Measurements from ENCODE around the gene PTPRN2. TPM values are rescaled to one million over a fixed set of nuclear protein-coding genes. Genes with fewer than 3 reads are reported as not detected.

PTPRN2 gene
- total and polyA plus RNA-seq, 2 of the 8 experiments (the other 6 are each of a cell fraction or from before 2014, with no cell fraction given), result 2.6 to 4.5 TPM

GRCh38 chr7:158192184-158192835 lies 395.3 kb downstream of the PTPRN2 start:
- no peaks in the 10 kb centered on the region for H3K79me2 ChIP-seq (ENCODE audit: control insufficient read depth in 1 of 2, insufficient read depth in 2 of 2, low read length in 2 of 2)
- H4K8ac ChIP-seq (ENCODE audit: extremely low read depth, insufficient read depth, low read length), result no peak overlapping the region
- H3K4me3 ChIP-seq (ENCODE audit: extremely low read depth in 1 of 4, insufficient read depth in 2 of 4, low read depth in 3 of 4, low read length in 4 of 4), result no peak overlapping the region
- no peak overlapping the region for H2BK12ac ChIP-seq (ENCODE audit: low read depth, low read length)
- H3K4me2 ChIP-seq (ENCODE audit: insufficient read depth in 1 of 2, low read depth in 2 of 2, low read length in 2 of 2), result no peak overlapping the region
- CTCF ChIA-PET (ENCODE audit: partially characterized antibody), result interaction anchor here (1.2 kb wide), 1 partner anchor 87 kb away, joined by 3 read pairs; no protein-coding TSS in a partner anchor
- no peak for FAIRE-seq
- H3K27ac ChIP-seq (ENCODE audit: low read depth, low read length), result no peak overlapping the region
- no peaks in the 10 kb centered on the region for H4K20me1 ChIP-seq (replicated peaks in 1 of 2; ENCODE audit: control insufficient read depth in 1 of 2, insufficient read depth in 2 of 2, low read length in 2 of 2)
- no peaks in the 10 kb centered on the region for H3K79me1 ChIP-seq (ENCODE audit: low read depth, low read length)
- H3K4ac ChIP-seq (replicated peaks; ENCODE audit: insufficient read length, low read depth, low read length), result no peak overlapping the region
- H2BK120ac ChIP-seq (replicated peaks; ENCODE audit: low read depth, low read length), result no peak overlapping the region
- H3K4me1 ChIP-seq (replicated peaks in 1 of 4; ENCODE audit: control insufficient read depth in 3 of 4, insufficient read depth in 4 of 4, low read length in 3 of 4), result no peaks in the 10 kb centered on the region
- H3K14ac ChIP-seq (ENCODE audit: insufficient read length), result no peak overlapping the region
- H4K91ac ChIP-seq (replicated peaks; ENCODE audit: insufficient read length, low read length), result no peak overlapping the region
- WGBS, 2 experiments (ENCODE audit: extremely low coverage in 1 of 2, insufficient coverage in 1 of 2, insufficient read length in 1 of 2, insufficient replicate concordance in 2 of 2, low coverage in 1 of 2, low lambda C conversion rate in 2 of 2, missing lambda C conversion rate in 1 of 2), result 87% methylated on average over 20 of the region's 28 CpGs; no CpG with 5 or more reads in 1 of the 2 experiments
- no peak overlapping the region for H3K56ac ChIP-seq (replicated peaks; ENCODE audit: insufficient read length, low read depth, low read length)
- H2BK20ac ChIP-seq (ENCODE audit: low read length), result no peak overlapping the region
- no peak overlapping the region for H4K5ac ChIP-seq (ENCODE audit: insufficient read length, low read depth, low read length)
- no peak overlapping the region for H2AFZ ChIP-seq (ENCODE audit: low read length)
- H3K18ac ChIP-seq (ENCODE audit: extremely low read depth, low read length), result no peak overlapping the region
- no peak overlapping the region for H3K23ac ChIP-seq (ENCODE audit: insufficient read length)
- H3K9me3 ChIP-seq (ENCODE audit: insufficient read depth in 2 of 2, low read depth in 1 of 2, low read length in 1 of 2), result peaks cover 24 to 66% of the 10 kb centered on the region in 2 experiments
- H3K27me3 ChIP-seq (replicated peaks in 1 of 4; ENCODE audit: control insufficient read depth in 3 of 4, extremely low read depth in 1 of 4, insufficient read depth in 3 of 4, low read length in 3 of 4), result no peaks in the 10 kb centered on the region
- H2BK15ac ChIP-seq (ENCODE audit: low read length), result no peak overlapping the region
- no peaks in the 10 kb centered on the region for H3K36me3 ChIP-seq (ENCODE audit: control insufficient read depth in 2 of 4, insufficient read depth in 4 of 4, low read length in 3 of 4)
- no peak overlapping the region; the same call in 1 of the 2 replicates for H2BK5ac ChIP-seq (ENCODE audit: low read depth, low read length)
- no peaks in the 10 kb centered on the region for H3K23me2 ChIP-seq (ENCODE audit: low read depth, low read length)
- POLR2A ChIA-PET (ENCODE audit: partially characterized antibody), result no interaction called here
- no peak overlapping the region for H2AK5ac ChIP-seq (ENCODE audit: low read depth, low read length)
- no peak overlapping the region for H3K9ac ChIP-seq (replicated peaks in 1 of 4; ENCODE audit: extremely low read depth in 1 of 4, low read depth in 3 of 4, low read length in 3 of 4)
- no peak for DNase-seq (ENCODE audit: low read depth in 1 of 2, low spot score in 2 of 2)
- no peak for TF ChIP-seq MAFK (IDR thresholded peaks at IDR 0.05; ENCODE audit: low read depth, low read length)
- no peak for TF ChIP-seq ZNF274 (IDR thresholded peaks at IDR 0.05; ENCODE audit: borderline replicate concordance, extremely low read depth, low read length)
- no peak for TF ChIP-seq SUZ12 (IDR thresholded peaks at IDR 0.05; ENCODE audit: low read length)
- TF ChIP-seq CBX8 (IDR thresholded peaks at IDR 0.05; ENCODE audit: borderline replicate concordance, low read depth, low read length), result no peak
- TF ChIP-seq GABPA (IDR thresholded peaks at IDR 0.05; ENCODE audit: borderline replicate concordance, insufficient read depth, low read length), result no peak
- TF ChIP-seq BCL11A (IDR thresholded peaks at IDR 0.05; ENCODE audit: low read depth in 2 of 2, low read length in 2 of 2), result no peak
- TF ChIP-seq CHD2 (IDR thresholded peaks at IDR 0.05; ENCODE audit: low read length), result no peak
- no peak for TF ChIP-seq CEBPB (IDR thresholded peaks at IDR 0.05; ENCODE audit: low read depth, low read length)
- no peak for TF ChIP-seq RNF2 (IDR thresholded peaks at IDR 0.05; ENCODE audit: borderline replicate concordance, low read depth, low read length, missing control alignments, poor library complexity, severe bottlenecking)
- TF ChIP-seq RFX5 (IDR thresholded peaks at IDR 0.05; ENCODE audit: borderline replicate concordance, low read depth, low read length), result no peak
- no peak for TF ChIP-seq PHF8 (conservative IDR thresholded peaks at IDR 0.05; ENCODE audit: low read depth, low read length)
- no peak for TF ChIP-seq HDAC2 (IDR thresholded peaks at IDR 0.05; ENCODE audit: borderline replicate concordance in 1 of 2, low read depth in 2 of 2, low read length in 2 of 2)
- TF ChIP-seq TCF12 (IDR thresholded peaks at IDR 0.05; ENCODE audit: low read depth, low read length), result no peak

Data from H1 (cell line).